Measurements from ENCODE around the gene KRT37. TPM values are rescaled to one million over a fixed set of nuclear protein-coding genes. Genes with fewer than 3 reads are reported as not detected.

The KRT37 gene
- total RNA-seq, result not detected in 2 replicates
- long read RNA-seq, result 0 reads

- Mint-ChIP-seq H3K27me3 (ENCODE audit: low read depth) (no peaks in the 10 kb centered on the region), H3K9me3 (peaks cover 6% of the 10 kb centered on the region), H3K27ac (ENCODE audit: unreplicated experiment) (peak within 1 kb of the TSS; percentile 10), H3K36me3 (ENCODE audit: low read depth) (peaks cover 8% of the 10 kb centered on the region), H3K4me1 (peaks cover 28% of the 10 kb centered on the region), H3K4me3 (no peak within 1 kb of the TSS)
- no peak for TF ChIP-seq CTCF (conservative IDR thresholded peaks at IDR 0.05)
- DNase-seq (ENCODE audit: low read depth, low spot score), result no peak
Observed at GRCh38 chr17:41424111-41424635, at the start of gene KRT37. Gene KRT37 (minus strand): TSS chr17:41424585. CDS start chr17:41424523, 62 bp downstream.

GRCh38 chr17:41468346-41468745 is 44.0 kb upstream of the KRT37 start:
- no peaks in the 10 kb centered on the region for H3K36me3 Mint-ChIP-seq (ENCODE audit: low read depth)
- peaks cover 10% of the 10 kb centered on the region for H3K9me3 Mint-ChIP-seq
- H3K27ac Mint-ChIP-seq (ENCODE audit: unreplicated experiment), result no peak overlapping the region
- H3K4me1 Mint-ChIP-seq, result no peaks in the 10 kb centered on the region
- no peak overlapping the region for H3K4me3 Mint-ChIP-seq
- peaks cover 5% of the 10 kb centered on the region for H3K27me3 Mint-ChIP-seq (ENCODE audit: low read depth)
- no peak for TF ChIP-seq CTCF (conservative IDR thresholded peaks at IDR 0.05)
- no peak for DNase-seq (ENCODE audit: low read depth, low spot score)

- no peak overlapping the region for H3K27ac Mint-ChIP-seq (ENCODE audit: unreplicated experiment)
- no peaks in the 10 kb centered on the region for H3K4me1 Mint-ChIP-seq
- no peaks in the 10 kb centered on the region for H3K36me3 Mint-ChIP-seq (ENCODE audit: low read depth)
- TF ChIP-seq CTCF (conservative IDR thresholded peaks at IDR 0.05), result no peak
- H3K9me3 Mint-ChIP-seq, result peaks cover 7% of the 10 kb centered on the region
- peaks cover 5% of the 10 kb centered on the region for H3K27me3 Mint-ChIP-seq (ENCODE audit: low read depth)
- no peak for DNase-seq (ENCODE audit: low read depth, low spot score)
- no peak overlapping the region for H3K4me3 Mint-ChIP-seq
Observed at GRCh38 chr17:41467561-41467960, 43.2 kb upstream of the KRT37 start.

GRCh38 chr17:41466988-41467387 is 42.6 kb upstream of the KRT37 start, which contains the start of gene KRT32:
Gene KRT32 (minus strand): TSS chr17:41467386. CDS start chr17:41467325, 61 bp downstream.
- no peak within 1 kb of the TSS for H3K4me3 Mint-ChIP-seq
- peaks cover 7% of the 10 kb centered on the region for H3K9me3 Mint-ChIP-seq
- H3K27ac Mint-ChIP-seq (ENCODE audit: unreplicated experiment), result no peak within 1 kb of the TSS
- DNase-seq (ENCODE audit: low read depth, low spot score), result no peak
- no peaks in the 10 kb centered on the region for H3K4me1 Mint-ChIP-seq
- peaks cover 5% of the 10 kb centered on the region for H3K27me3 Mint-ChIP-seq (ENCODE audit: low read depth)
- TF ChIP-seq CTCF (conservative IDR thresholded peaks at IDR 0.05), result no peak
- no peaks in the 10 kb centered on the region for H3K36me3 Mint-ChIP-seq (ENCODE audit: low read depth)

GRCh38 chr17:41464682-41465081 is 40.3 kb upstream of the KRT37 start:
- H3K4me3 Mint-ChIP-seq, result no peak overlapping the region
- TF ChIP-seq CTCF (conservative IDR thresholded peaks at IDR 0.05), result no peak
- H3K36me3 Mint-ChIP-seq (ENCODE audit: low read depth), result no peaks in the 10 kb centered on the region
- no peak overlapping the region for H3K27ac Mint-ChIP-seq (ENCODE audit: unreplicated experiment)
- DNase-seq (ENCODE audit: low read depth, low spot score), result no peak
- peaks cover 3% of the 10 kb centered on the region for H3K9me3 Mint-ChIP-seq
- H3K27me3 Mint-ChIP-seq (ENCODE audit: low read depth), result no peaks in the 10 kb centered on the region
- H3K4me1 Mint-ChIP-seq, result no peaks in the 10 kb centered on the region

Data from neural crest cell (in vitro differentiated cells).